Endothelial cell (in vitro differentiated cells): ENCODE results near the gene RPSA. TPM values are rescaled to one million over a fixed set of nuclear protein-coding genes. Genes with fewer than 3 reads are reported as not detected.
"Not testable (repeated sequence)": the region's sequence is repeated elsewhere in the genome, so short reads cannot be mapped to it uniquely, and the experiment has no call there.

Experiments
- DNase-seq: peaks from one replicate; pipeline ENCODE4 v3.0.0; 2021; ENCODE audit warnings: low spot score
- H3K27ac Mint-ChIP-seq: one replicate; pipeline ENCODE4 v1.8.0; 2021; ENCODE audit warnings: mixed read lengths, inconsistent platforms; ENCODE audit not compliant: unreplicated experiment
- H3K27me3 Mint-ChIP-seq: one replicate; pipeline ENCODE4 v1.8.0; 2021; ENCODE audit warnings: mild to moderate bottlenecking, moderate library complexity, mixed read lengths, inconsistent platforms; ENCODE audit not compliant: unreplicated experiment
- H3K36me3 Mint-ChIP-seq: one replicate; pipeline ENCODE4 v1.8.0; 2021; ENCODE audit warnings: mild to moderate bottlenecking, low read depth, mixed read lengths, inconsistent platforms; ENCODE audit not compliant: unreplicated experiment
- H3K4me1 Mint-ChIP-seq: one replicate; pipeline ENCODE4 v1.8.0; 2021; ENCODE audit warnings: mild to moderate bottlenecking, mixed read lengths, inconsistent platforms; ENCODE audit not compliant: unreplicated experiment
- H3K4me3 Mint-ChIP-seq: one replicate; pipeline ENCODE4 v1.8.0; 2021; ENCODE audit warnings: mild to moderate bottlenecking, mixed read lengths, inconsistent platforms; ENCODE audit not compliant: unreplicated experiment
- H3K9me3 Mint-ChIP-seq: one replicate; pipeline ENCODE4 v1.8.0; 2021; ENCODE audit warnings: mixed read lengths, inconsistent platforms; ENCODE audit not compliant: unreplicated experiment
- CTCF ChIP-seq: fragments of 200-600 bp; sonication (generic); IDR thresholded peaks from one replicate; pipeline ENCODE4 v1.5.0; 2021; ENCODE audit warnings: antibody characterized with exemption; ENCODE audit not compliant: unreplicated experiment
- total RNA-seq: library from RNA; stranded (reverse); fragmentation: NEBNext Ultra II Directional; extraction: Animal tissue kit (Norgen Biotek cat#: 25700); gene quantifications from one replicate; pipeline ENCODE4 v1.2.1, GENCODE V29; 2021; ENCODE audit not compliant: unreplicated experiment

RPSA gene
- total RNA-seq, 1 donor from 2014 or later, result 2,445 TPM

- TF ChIP-seq CTCF, result no peak
- no peaks in the 10 kb centered on the region for H3K36me3 Mint-ChIP-seq
- no peak overlapping the region for H3K4me3 Mint-ChIP-seq
- no peaks in the 10 kb centered on the region for H3K4me1 Mint-ChIP-seq
- H3K27me3 Mint-ChIP-seq, result no peaks in the 10 kb centered on the region
- no peak for DNase-seq
- H3K27ac Mint-ChIP-seq, result no peak overlapping the region
- no peaks in the 10 kb centered on the region for H3K9me3 Mint-ChIP-seq
Measured at GRCh38 chr3:39446444-39446843, 39.9 kb downstream of the RPSA start.

GRCh38 chr3:39447637-39448483 is 41.3 kb downstream of the RPSA start:
- peak; percentile 84 for TF ChIP-seq CTCF
- Mint-ChIP-seq H3K36me3 (no peaks in the 10 kb centered on the region), H3K27me3 (no peaks in the 10 kb centered on the region), H3K27ac (no peak overlapping the region), H3K4me1 (no peaks in the 10 kb centered on the region), H3K9me3 (no peaks in the 10 kb centered on the region), H3K4me3 (no peak overlapping the region)
- DNase-seq, result peak; percentile 70

GRCh38 chr3:39448506-39449233 is 42.1 kb downstream of the RPSA start:
- no peaks in the 10 kb centered on the region for H3K36me3 Mint-ChIP-seq
- no peak overlapping the region for H3K27ac Mint-ChIP-seq
- H3K4me3 Mint-ChIP-seq, result no peak overlapping the region
- H3K9me3 Mint-ChIP-seq, result no peaks in the 10 kb centered on the region
- DNase-seq, result no peak
- no peaks in the 10 kb centered on the region for H3K27me3 Mint-ChIP-seq
- TF ChIP-seq CTCF, result no peak
- H3K4me1 Mint-ChIP-seq, result no peaks in the 10 kb centered on the region

GRCh38 chr3:39449796-39450195 is 43.3 kb downstream of the RPSA start:
- Mint-ChIP-seq H3K4me1 (no peaks in the 10 kb centered on the region), H3K27me3 (no peaks in the 10 kb centered on the region), H3K36me3 (no peaks in the 10 kb centered on the region), H3K9me3 (no peaks in the 10 kb centered on the region), H3K27ac (no peak overlapping the region), H3K4me3 (no peak overlapping the region)
- no peak for TF ChIP-seq CTCF
- no peak for DNase-seq

- H3K36me3 Mint-ChIP-seq, result no peaks in the 10 kb centered on the region
- no peak overlapping the region for H3K4me3 Mint-ChIP-seq
- no peaks in the 10 kb centered on the region for H3K9me3 Mint-ChIP-seq
Measured at GRCh38 chr3:39453134-39453533, 46.6 kb downstream of the RPSA start.

GRCh38 chr3:39453872-39454271 is 47.4 kb downstream of the RPSA start:
- not testable (repeated sequence) for H3K36me3 Mint-ChIP-seq, DNase-seq, H3K27me3 Mint-ChIP-seq, H3K4me3 Mint-ChIP-seq, H3K4me1 Mint-ChIP-seq, H3K27ac Mint-ChIP-seq, H3K9me3 Mint-ChIP-seq

More at GRCh38 chr3:39453134-39453533, 46.6 kb downstream of the RPSA start:
- TF ChIP-seq CTCF, result no peak
- Mint-ChIP-seq H3K27ac (no peak overlapping the region), H3K4me1 (no peaks in the 10 kb centered on the region), H3K27me3 (no peaks in the 10 kb centered on the region)
- DNase-seq, result no peak
